Measurements from ENCODE around the gene BEGAIN.
A peak's percentile ranks its signal among the peaks of the same experiment; 100 is the strongest.
"Not testable (repeated sequence)": the region's sequence is repeated elsewhere in the genome, so short reads cannot be mapped to it uniquely, and the experiment has no call there.

The BEGAIN gene

DNA sequence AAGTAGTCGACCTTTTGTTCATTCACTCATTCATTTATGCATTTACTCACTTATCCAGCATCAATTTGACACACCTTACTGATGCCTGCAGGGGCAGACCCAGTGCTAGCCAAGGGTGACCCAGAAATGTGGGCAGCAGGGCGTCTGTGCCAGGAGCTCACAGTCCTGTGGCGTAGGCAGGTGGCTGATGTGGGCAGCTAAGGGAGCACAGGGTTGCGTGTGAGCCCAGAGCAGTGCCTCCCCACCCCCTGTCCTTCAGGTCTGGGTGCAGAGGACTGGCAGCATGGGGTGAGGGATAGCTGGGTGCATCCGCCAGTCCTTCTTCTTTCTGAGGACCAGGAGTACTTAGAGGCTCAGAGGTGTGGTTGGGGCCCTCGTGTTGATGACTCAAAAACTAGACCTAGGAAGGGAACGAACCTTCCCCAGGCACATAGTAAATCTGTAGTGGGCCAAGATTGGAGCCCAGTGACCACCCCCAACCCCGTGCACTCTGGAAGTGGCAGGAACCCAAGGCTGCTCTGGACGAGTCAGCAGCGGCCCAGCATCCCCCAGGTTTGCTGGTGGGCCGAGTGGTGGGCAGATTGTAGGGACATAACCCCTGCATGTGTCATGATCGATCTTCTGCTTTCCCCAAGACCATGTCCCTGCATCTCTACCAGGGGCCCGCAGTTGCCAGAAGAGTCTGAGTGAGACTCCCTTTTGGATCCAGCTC, 63.9 kb downstream of the BEGAIN start:
- TF ChIP-seq, protein P1, sequence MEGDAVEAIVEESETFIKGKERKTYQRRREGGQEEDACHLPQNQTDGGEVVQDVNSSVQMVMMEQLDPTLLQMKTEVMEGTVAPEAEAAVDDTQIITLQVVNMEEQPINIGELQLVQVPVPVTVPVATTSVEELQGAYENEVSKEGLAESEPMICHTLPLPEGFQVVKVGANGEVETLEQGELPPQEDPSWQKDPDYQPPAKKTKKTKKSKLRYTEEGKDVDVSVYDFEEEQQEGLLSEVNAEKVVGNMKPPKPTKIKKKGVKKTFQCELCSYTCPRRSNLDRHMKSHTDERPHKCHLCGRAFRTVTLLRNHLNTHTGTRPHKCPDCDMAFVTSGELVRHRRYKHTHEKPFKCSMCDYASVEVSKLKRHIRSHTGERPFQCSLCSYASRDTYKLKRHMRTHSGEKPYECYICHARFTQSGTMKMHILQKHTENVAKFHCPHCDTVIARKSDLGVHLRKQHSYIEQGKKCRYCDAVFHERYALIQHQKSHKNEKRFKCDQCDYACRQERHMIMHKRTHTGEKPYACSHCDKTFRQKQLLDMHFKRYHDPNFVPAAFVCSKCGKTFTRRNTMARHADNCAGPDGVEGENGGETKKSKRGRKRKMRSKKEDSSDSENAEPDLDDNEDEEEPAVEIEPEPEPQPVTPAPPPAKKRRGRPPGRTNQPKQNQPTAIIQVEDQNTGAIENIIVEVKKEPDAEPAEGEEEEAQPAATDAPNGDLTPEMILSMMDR (IDR thresholded peaks at IDR 0.05; ENCODE audit: low read depth, low read length, missing control alignments), result no peak
- no peak overlapping the region for H3K4me3 ChIP-seq (replicated peaks; ENCODE audit: low read depth, low read length)
- DNase-seq (ENCODE audit: extremely low read depth, low read depth), result no peak

DNA sequence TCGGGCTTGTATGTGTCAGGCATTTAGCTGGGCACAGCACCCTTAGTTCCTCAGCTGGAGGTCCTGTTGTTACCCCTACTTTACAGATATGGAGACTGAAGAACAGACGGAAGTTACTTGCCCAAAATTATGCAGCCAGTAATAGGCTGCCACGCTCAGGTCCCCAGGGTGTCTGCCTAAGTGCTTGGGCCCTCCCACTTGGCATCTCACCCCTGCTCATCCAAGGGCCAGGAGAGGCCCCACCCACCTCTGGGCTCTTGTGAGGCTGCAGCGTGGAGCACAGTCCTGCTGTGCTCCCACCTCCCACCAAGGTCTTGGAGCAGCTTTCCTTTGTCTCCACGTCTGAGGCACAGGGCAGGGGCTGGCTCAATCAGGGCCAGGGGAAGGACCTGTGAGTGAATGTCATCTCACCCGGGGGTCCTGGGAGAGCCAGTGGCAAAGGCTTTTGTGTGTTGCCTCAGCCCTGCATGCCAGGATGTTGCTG, 64.6 kb downstream of the BEGAIN start:
- no peak for DNase-seq (ENCODE audit: extremely low read depth, low read depth)
- TF ChIP-seq, protein P1 (IDR thresholded peaks at IDR 0.05; ENCODE audit: low read depth, low read length, missing control alignments), result no peak
- no peak overlapping the region for H3K4me3 ChIP-seq (replicated peaks; ENCODE audit: low read depth, low read length)

- not testable (repeated sequence) for DNase-seq (ENCODE audit: extremely low read depth, low read depth); H3K4me3 ChIP-seq (replicated peaks; ENCODE audit: low read depth, low read length)
Observed at GRCh38 chr14:100506053-100506452, 81.2 kb downstream of the BEGAIN start.

DNA sequence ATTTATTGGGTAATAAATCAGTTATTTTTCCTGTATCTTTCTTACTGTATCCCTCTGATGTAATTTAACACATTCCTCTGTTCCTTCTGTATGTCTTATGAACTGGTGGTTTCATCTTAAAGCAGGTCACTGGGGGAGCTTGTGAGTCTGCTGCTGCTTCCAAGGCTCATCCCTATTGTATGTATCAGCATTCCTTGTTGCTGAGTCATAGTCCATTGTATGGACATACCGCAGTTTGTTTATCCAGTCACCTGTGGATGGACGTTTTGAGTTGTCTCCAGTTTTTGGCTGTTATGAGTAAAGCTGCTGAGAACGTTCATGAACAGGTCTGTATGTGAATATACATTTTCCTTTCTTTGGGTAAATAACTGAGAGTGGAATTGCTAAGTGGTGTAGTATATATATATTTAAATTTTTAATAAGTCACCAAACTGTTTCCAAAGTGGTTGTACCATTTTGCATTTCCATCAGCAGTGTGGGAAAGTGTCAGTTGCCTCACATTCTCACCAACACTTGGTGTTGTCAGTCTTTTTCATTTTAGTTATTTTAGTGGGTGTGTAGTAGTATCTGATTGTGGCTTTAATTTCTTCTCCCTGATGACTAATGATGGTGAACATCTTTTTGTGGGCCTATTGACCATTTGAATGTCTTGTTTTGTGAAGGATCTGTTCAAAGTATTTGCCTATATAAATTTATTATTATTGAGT, 82.7 kb downstream of the BEGAIN start:
- TF ChIP-seq, protein P1 (IDR thresholded peaks at IDR 0.05; ENCODE audit: low read depth, low read length, missing control alignments), result no peak
- DNase-seq (ENCODE audit: extremely low read depth, low read depth), result peak; percentile 14
- H3K4me3 ChIP-seq (replicated peaks; ENCODE audit: low read depth, low read length), result no peak overlapping the region

DNA sequence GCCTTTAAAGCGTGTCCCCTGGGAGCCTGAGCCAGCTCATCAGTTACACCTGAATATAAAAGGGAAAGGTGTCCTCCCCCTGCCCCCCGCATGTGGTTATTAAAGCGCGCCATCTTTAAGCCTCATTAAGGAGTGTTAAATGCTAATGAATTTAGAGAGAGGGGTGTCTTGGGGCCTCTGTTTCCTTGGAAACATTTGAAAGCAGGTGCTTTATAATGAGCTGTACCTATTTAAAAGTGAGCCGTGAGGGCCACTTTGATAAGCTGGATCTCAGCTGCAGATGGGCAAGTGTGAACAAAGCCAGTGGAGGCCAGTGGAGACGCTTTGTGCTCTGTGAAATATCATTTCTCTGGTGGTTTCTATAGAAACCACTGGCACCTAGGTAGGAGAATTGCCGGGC, 84.0 kb downstream of the BEGAIN start:
- DNase-seq (ENCODE audit: extremely low read depth, low read depth), result no peak
- TF ChIP-seq, protein P1 (IDR thresholded peaks at IDR 0.05; ENCODE audit: low read depth, low read length, missing control alignments), result no peak
- no peak overlapping the region for H3K4me3 ChIP-seq (replicated peaks; ENCODE audit: low read depth, low read length)

DNA sequence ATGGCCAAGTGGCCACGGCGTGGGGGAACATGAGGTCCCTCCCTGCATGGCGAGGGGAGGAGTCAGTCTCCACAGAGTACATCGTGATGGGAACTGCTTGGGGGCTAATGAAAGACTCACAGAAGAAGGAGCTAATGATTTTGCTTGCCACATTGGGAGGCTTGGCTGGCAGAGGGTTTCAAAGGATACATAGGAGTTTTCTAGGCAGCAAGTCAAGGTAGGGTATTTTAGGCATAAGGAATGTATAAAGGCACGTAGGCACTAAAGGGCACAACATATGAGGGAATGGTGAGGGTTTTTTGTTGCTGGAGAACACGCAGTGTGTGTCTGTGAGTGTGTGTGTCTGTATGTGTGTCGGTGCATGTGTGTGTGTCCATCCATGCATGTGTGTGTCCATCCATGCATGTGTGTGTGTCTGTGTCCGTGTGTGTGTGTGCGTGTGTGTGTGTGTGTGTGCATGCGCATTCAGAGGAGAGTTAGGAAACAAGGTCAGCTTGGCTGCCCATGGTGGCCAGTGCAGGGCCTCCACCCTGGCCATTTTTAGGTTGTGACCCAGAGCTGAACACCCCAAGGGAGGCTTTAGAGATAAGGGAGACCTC, 84.5 kb downstream of the BEGAIN start:
- DNase-seq (ENCODE audit: extremely low read depth, low read depth), result no peak
- no peak overlapping the region for H3K4me3 ChIP-seq (replicated peaks; ENCODE audit: low read depth, low read length)
- TF ChIP-seq, protein P1 (IDR thresholded peaks at IDR 0.05; ENCODE audit: low read depth, low read length, missing control alignments), result no peak

DNA sequence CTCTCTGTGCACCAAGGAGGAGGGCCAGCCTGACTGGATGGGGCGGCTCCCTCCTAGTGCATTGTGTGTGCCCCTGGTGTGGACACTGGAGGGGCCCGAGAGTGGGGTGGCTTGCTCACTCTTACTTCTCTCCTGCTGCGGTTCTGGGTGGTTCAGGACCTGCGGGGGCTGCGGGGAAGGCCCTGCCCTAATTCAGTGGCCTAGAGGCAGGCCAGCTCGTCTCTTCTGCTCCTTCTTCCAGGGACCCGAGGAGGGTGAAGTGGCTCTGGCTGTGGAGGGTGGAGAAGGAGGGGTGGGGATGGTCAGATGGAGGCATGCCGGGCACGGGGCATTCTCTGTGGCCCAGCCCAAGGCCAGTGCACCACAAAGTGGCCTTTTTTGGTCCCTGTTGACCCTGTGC, 87.1 kb downstream of the BEGAIN start:
- DNase-seq (ENCODE audit: extremely low read depth, low read depth), result no peak
- TF ChIP-seq, protein P1 (IDR thresholded peaks at IDR 0.05; ENCODE audit: low read depth, low read length, missing control alignments), result no peak
- no peak overlapping the region for H3K4me3 ChIP-seq (replicated peaks; ENCODE audit: low read depth, low read length)
